Ishikawa (cell line): ENCODE results near the gene ASXL3.

Experiments
- CEBPB ChIP-seq: IDR thresholded peaks from 2 replicates; pipeline ENCODE4 v1.6.1; 2012
- CREB1 ChIP-seq: IDR thresholded peaks from 2 replicates; pipeline ENCODE4 v1.6.1; 2012; ENCODE audit warnings: low read depth
- EP300 ChIP-seq: IDR thresholded peaks from 2 replicates; pipeline ENCODE4 v1.6.1; 2012; ENCODE audit warnings: borderline replicate concordance
- FOXM1 ChIP-seq: IDR thresholded peaks from 2 replicates; pipeline ENCODE4 v1.6.1; 2012; ENCODE audit warnings: low read depth, borderline replicate concordance
- NFIC ChIP-seq: IDR thresholded peaks from 2 replicates; pipeline ENCODE4 v1.6.1; 2012
- RAD21 ChIP-seq: IDR thresholded peaks from 2 replicates; pipeline ENCODE4 v1.6.1; 2012; ENCODE audit warnings: low read depth
- TAF1 ChIP-seq: IDR thresholded peaks from 2 replicates; pipeline ENCODE4 v1.6.1; 2012; ENCODE audit warnings: low read depth, mild to moderate bottlenecking
- TCF12 ChIP-seq: IDR thresholded peaks from 2 replicates; pipeline ENCODE4 v1.6.1; 2012; ENCODE audit warnings: low read depth
- TEAD4 ChIP-seq: IDR thresholded peaks from 2 replicates; pipeline ENCODE4 v1.6.1; 2012
- USF1 ChIP-seq: IDR thresholded peaks from 2 replicates; pipeline ENCODE4 v1.6.1; 2012
- YY1 ChIP-seq: IDR thresholded peaks from 2 replicates; pipeline ENCODE4 v1.6.1; 2012; ENCODE audit warnings: low read depth
- ZBTB7A ChIP-seq: IDR thresholded peaks from 2 replicates; pipeline ENCODE4 v1.6.1; 2012; ENCODE audit warnings: low read depth
- TF ChIP-seq, protein P1 (sequence below): IDR thresholded peaks from 2 replicates; pipeline ENCODE4 v1.6.1; 2012; ENCODE audit warnings: low read depth, mild to moderate bottlenecking
- TF ChIP-seq, protein P2 (sequence below): IDR thresholded peaks from 2 replicates; pipeline ENCODE4 v1.6.1; 2012

GRCh38 chr18:33579349-33580215, 1.6 kb downstream of the ASXL3 start:
- TF ChIP-seq USF1 = no peak
- no peak for TF ChIP-seq CEBPB
- TF ChIP-seq TEAD4 = no peak
- TF ChIP-seq FOXM1 = no peak
- no peak for TF ChIP-seq ZBTB7A
- TF ChIP-seq, protein P1, sequence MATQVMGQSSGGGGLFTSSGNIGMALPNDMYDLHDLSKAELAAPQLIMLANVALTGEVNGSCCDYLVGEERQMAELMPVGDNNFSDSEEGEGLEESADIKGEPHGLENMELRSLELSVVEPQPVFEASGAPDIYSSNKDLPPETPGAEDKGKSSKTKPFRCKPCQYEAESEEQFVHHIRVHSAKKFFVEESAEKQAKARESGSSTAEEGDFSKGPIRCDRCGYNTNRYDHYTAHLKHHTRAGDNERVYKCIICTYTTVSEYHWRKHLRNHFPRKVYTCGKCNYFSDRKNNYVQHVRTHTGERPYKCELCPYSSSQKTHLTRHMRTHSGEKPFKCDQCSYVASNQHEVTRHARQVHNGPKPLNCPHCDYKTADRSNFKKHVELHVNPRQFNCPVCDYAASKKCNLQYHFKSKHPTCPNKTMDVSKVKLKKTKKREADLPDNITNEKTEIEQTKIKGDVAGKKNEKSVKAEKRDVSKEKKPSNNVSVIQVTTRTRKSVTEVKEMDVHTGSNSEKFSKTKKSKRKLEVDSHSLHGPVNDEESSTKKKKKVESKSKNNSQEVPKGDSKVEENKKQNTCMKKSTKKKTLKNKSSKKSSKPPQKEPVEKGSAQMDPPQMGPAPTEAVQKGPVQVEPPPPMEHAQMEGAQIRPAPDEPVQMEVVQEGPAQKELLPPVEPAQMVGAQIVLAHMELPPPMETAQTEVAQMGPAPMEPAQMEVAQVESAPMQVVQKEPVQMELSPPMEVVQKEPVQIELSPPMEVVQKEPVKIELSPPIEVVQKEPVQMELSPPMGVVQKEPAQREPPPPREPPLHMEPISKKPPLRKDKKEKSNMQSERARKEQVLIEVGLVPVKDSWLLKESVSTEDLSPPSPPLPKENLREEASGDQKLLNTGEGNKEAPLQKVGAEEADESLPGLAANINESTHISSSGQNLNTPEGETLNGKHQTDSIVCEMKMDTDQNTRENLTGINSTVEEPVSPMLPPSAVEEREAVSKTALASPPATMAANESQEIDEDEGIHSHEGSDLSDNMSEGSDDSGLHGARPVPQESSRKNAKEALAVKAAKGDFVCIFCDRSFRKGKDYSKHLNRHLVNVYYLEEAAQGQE = no peak
- no peak for TF ChIP-seq NFIC
- TF ChIP-seq EP300 = no peak
- no peak for TF ChIP-seq YY1
- no peak for TF ChIP-seq TCF12
- no peak for TF ChIP-seq RAD21
- TF ChIP-seq TAF1 = no peak
- TF ChIP-seq CREB1 = no peak
- TF ChIP-seq, protein P2, sequence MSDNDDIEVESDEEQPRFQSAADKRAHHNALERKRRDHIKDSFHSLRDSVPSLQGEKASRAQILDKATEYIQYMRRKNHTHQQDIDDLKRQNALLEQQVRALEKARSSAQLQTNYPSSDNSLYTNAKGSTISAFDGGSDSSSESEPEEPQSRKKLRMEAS = no peak
